Mucosa of descending colon (tissue), 3 donors: ENCODE results near the gene ALKBH3. TPM values are rescaled to one million over a fixed set of nuclear protein-coding genes. Genes with fewer than 3 reads are reported as not detected.

Experiments used
- ATAC-seq: fragments of 200-7000 bp; cut with Tn5 transposase; one replicate; pipeline ENCODE4 v1.9.1; 2020; ENCODE audit warnings: mild to moderate bottlenecking, moderate library complexity
- DNase-seq, 3 donors: peaks; one replicate each; pipeline ENCODE4 v3.0.0-alpha.2; 2020
- H3K36me3 ChIP-seq: fragments of 200-600 bp; one replicate; pipeline ENCODE4 v1.8.0; 2021; ENCODE audit warnings: low read depth, mild to moderate bottlenecking
- H3K4me1 ChIP-seq: fragments of 200-600 bp; one replicate; pipeline ENCODE4 v1.8.0; 2021; ENCODE audit warnings: low read depth, mild to moderate bottlenecking
- H3K4me3 ChIP-seq: fragments of 200-600 bp; one replicate; pipeline ENCODE4 v1.8.0; 2021; ENCODE audit warnings: mild to moderate bottlenecking
- H3K9me3 ChIP-seq: fragments of 200-600 bp; one replicate; pipeline ENCODE4 v1.8.0; 2021; ENCODE audit warnings: mild to moderate bottlenecking
- CTCF ChIP-seq: fragments of 200-600 bp; IDR thresholded peaks from one replicate; pipeline ENCODE4 v1.8.0; 2022; ENCODE audit warnings: antibody characterized with exemption, mild to moderate bottlenecking
- intact Hi-C, 2 donors: fragments of 100-400 bp; cut with DNase I in 1 of 2; cut with micrococcal nuclease in 1 of 2; formaldehyde crosslinking; loops; one replicate each; pipeline versions ENCODE4 v1.11.0 to v1.11.1; 2022; cut with DNase I, micrococcal nuclease
- total RNA-seq, 3 donors: library from RNA; stranded (reverse); fragmentation: NEBNext Ultra II Directional in 2 of 3; extraction: Animal tissue kit (Norgen Biotek cat#: 25700) in 2 of 3; gene quantifications; one replicate each; pipeline versions ENCODE4 v1.2.1 to v1.2.4, GENCODE V29; 2021 to 2023
- donor health status: DM: no; HTN: no; CAD: no; lungs with moderate emphysema.
- donor health status: DM: no; HTN: no; CAD: no.
- donor health status: DM: no; HTN: yes; CAD: no.

ALKBH3 gene
- total RNA-seq, 3 donors from 2014 or later, result 18.9 to 27.7 (median 27.0) TPM

GRCh38 chr11:43894546-43894945 is 13.9 kb downstream of the ALKBH3 start:
- ATAC-seq (no peak), DNase-seq (no peak)
- Histone ChIP-seq H3K9me3 (no peaks in the 10 kb centered on the region), H3K4me3 (no peak overlapping the region), H3K4me1 (no peaks in the 10 kb centered on the region), H3K36me3 (no peaks in the 10 kb centered on the region)
- no peak for TF ChIP-seq CTCF
- intact Hi-C loops, result loop anchor here (5.0 to 10.0 kb wide), 2 partner anchors 140 to 143 kb away; no protein-coding TSS in a partner anchor

- no peaks in the 10 kb centered on the region for H3K36me3 ChIP-seq
- intact Hi-C loops, result loop anchor here in 1 of 2 donors (10.0 kb wide), 1 partner anchor 139 kb away; no protein-coding TSS in a partner anchor
- ATAC-seq (no peak), DNase-seq (no peak)
- no peaks in the 10 kb centered on the region for H3K9me3 ChIP-seq
- no peak for TF ChIP-seq CTCF
- no peaks in the 10 kb centered on the region for H3K4me1 ChIP-seq
- no peak overlapping the region for H3K4me3 ChIP-seq
Observed at GRCh38 chr11:43895601-43896000, 15.0 kb downstream of the ALKBH3 start.

- Histone ChIP-seq H3K4me1 (no peaks in the 10 kb centered on the region), H3K9me3 (no peaks in the 10 kb centered on the region), H3K4me3 (no peak overlapping the region), H3K36me3 (no peaks in the 10 kb centered on the region)
- TF ChIP-seq CTCF, result no peak
- ATAC-seq (no peak), DNase-seq (no peak)
- intact Hi-C loops, result loop anchor here in 1 of 2 donors (10.0 kb wide), 1 partner anchor 136 kb away; no protein-coding TSS in a partner anchor
Observed at GRCh38 chr11:43898574-43898973, 17.9 kb downstream of the ALKBH3 start.

DNA sequence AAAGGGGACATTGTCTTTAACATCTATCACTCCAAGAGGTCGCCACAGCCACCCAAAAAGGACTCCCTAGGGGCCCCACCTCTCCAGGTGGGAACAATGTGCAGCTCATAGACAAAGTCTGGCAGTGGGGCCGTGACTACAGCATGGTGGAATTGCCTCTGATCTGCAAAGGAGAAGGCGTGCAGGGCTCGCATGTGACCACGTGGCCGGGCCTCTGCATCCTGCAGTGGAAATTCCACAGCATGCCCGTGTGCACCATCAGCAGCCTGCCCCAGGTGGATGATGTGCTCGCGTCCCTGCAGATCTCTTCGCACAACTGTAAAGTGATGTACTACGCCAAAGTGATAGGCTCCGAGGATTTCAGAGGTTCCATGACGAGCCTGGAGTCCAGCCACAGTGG is 18.5 kb downstream of the ALKBH3 start:
- intact Hi-C loops, result loop anchor here in 1 of 2 donors (10.0 kb wide), 1 partner anchor 136 kb away; no protein-coding TSS in a partner anchor

DNA sequence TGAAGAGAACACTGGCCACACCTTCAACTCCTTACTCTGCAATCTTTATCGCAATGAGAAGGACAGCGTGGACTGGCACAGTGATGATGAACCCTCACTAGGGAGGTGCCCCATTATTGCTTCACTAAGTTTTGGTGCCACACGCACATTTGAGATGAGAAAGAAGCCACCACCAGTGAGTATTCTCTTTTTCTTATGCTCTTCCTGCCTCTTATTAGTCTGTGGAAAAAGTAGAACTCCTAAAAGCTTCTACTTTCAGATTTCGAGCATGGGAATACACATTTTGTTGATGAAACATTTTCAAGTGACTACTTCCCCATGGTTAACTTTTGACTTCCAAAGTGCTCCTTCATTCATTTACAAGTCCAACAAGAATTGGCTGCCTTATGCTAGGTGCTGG is 20.9 kb downstream of the ALKBH3 start:
- no peaks in the 10 kb centered on the region for H3K36me3 ChIP-seq
- no peaks in the 10 kb centered on the region for H3K9me3 ChIP-seq
- no peaks in the 10 kb centered on the region for H3K4me1 ChIP-seq
- TF ChIP-seq CTCF, result no peak
- DNase-seq (no peak), ATAC-seq (no peak)
- intact Hi-C loops, result no loop called here
- no peak overlapping the region for H3K4me3 ChIP-seq

More for the DNA sequence above, 18.5 kb downstream of the ALKBH3 start:
- Histone ChIP-seq H3K4me3 (no peak overlapping the region), H3K4me1 (no peaks in the 10 kb centered on the region), H3K9me3 (no peaks in the 10 kb centered on the region), H3K36me3 (no peaks in the 10 kb centered on the region)
- DNase-seq (no peak), ATAC-seq (no peak)
- TF ChIP-seq CTCF, result no peak

- no peaks in the 10 kb centered on the region for H3K36me3 ChIP-seq
- no peak overlapping the region for H3K4me3 ChIP-seq
- intact Hi-C loops, result no loop called here
- no peak for DNase-seq
- TF ChIP-seq CTCF, result no peak
- no peaks in the 10 kb centered on the region for H3K9me3 ChIP-seq
- H3K4me1 ChIP-seq, result no peaks in the 10 kb centered on the region
- no peak for ATAC-seq
Observed at GRCh38 chr11:43903078-43903477, 22.4 kb downstream of the ALKBH3 start.
